ENCODE measurements around the gene ZC3H12C.
A peak's percentile ranks its signal among the peaks of the same experiment; 100 is the strongest.

The ZC3H12C gene

GRCh38 chr11:110081462-110082376 is 11.5 kb upstream of the ZC3H12C start:
- DNase-seq (ENCODE audit: low read depth, low spot score), result no peak
- ChIA-PET POLR2A (no interaction called here), CTCF (no interaction called here)
- no peak overlapping the region for H3K4me3 ChIP-seq (ENCODE audit: low read depth, low read length)
- no peak for TF ChIP-seq CTCF (IDR thresholded peaks at IDR 0.05; ENCODE audit: insufficient read depth, low read length, missing control alignments)

DNA sequence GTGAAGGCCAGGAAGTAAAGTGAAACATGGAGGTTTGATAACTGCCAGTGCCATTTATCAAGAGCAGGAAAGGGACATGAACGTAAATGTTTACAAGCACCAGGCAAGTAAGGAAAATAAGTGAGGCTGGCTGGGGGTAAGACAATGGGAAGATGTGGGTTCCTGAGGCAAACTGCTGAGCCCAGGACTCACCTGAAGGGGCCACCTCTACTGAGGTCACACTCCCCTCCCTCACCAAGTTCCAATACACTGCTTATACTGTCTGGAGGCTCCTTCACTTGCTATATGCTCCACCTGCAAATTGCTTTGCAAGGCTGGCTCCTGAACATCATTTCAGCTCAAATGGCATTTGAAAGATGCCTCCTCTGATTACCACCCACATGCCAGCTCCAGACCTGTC is 10.3 kb upstream of the ZC3H12C start:
- ChIA-PET POLR2A (no interaction called here), CTCF (interaction anchor here (0.9 kb wide), 1 partner anchor 18 kb away, joined by 4 read pairs; no protein-coding TSS in a partner anchor)
- no peak overlapping the region for H3K4me3 ChIP-seq (ENCODE audit: low read depth, low read length)
- no peak for DNase-seq (ENCODE audit: low read depth, low spot score)
- no peak for TF ChIP-seq CTCF (IDR thresholded peaks at IDR 0.05; ENCODE audit: insufficient read depth, low read length, missing control alignments)

GRCh38 chr11:110085255-110085838 is 7.8 kb upstream of the ZC3H12C start:
- TF ChIP-seq CTCF (IDR thresholded peaks at IDR 0.05; ENCODE audit: insufficient read depth, low read length, missing control alignments), result no peak
- POLR2A ChIA-PET, result no interaction called here

GRCh38 chr11:110086892-110087309 is 6.3 kb upstream of the ZC3H12C start:
- DNase-seq (ENCODE audit: low read depth, low spot score), result peak; percentile 52
- H3K4me3 ChIP-seq (ENCODE audit: low read depth, low read length), result no peak overlapping the region
- TF ChIP-seq CTCF (IDR thresholded peaks at IDR 0.05; ENCODE audit: insufficient read depth, low read length, missing control alignments), result no peak
- POLR2A ChIA-PET, result interaction anchor here (1.0 kb wide), 1 partner anchor 9 kb away, joined by 3 read pairs; no protein-coding TSS in a partner anchor
- CTCF ChIA-PET, result no interaction called here

More at GRCh38 chr11:110085255-110085838, 7.8 kb upstream of the ZC3H12C start:
- no peak for DNase-seq (ENCODE audit: low read depth, low spot score)
- CTCF ChIA-PET, result interaction anchor here (1.2 kb wide), 1 partner anchor 13 kb away, joined by 3 read pairs; no protein-coding TSS in a partner anchor
- H3K4me3 ChIP-seq (ENCODE audit: low read depth, low read length), result no peak overlapping the region

GRCh38 chr11:110087812-110088534 is 5.2 kb upstream of the ZC3H12C start:
- no peak overlapping the region for H3K4me3 ChIP-seq (ENCODE audit: low read depth, low read length)
- ChIA-PET CTCF (interaction anchor here (1.2 kb wide), 1 partner anchor 9 kb away, joined by 4 read pairs; no protein-coding TSS in a partner anchor), POLR2A (interaction anchor here (1.0 kb wide), 1 partner anchor 10 kb away, joined by 3 read pairs; no protein-coding TSS in a partner anchor)
- DNase-seq (ENCODE audit: low read depth, low spot score), result peak; percentile 62
- TF ChIP-seq CTCF (IDR thresholded peaks at IDR 0.05; ENCODE audit: insufficient read depth, low read length, missing control alignments), result no peak
